H1 (cell line): ENCODE measurements around the gene CTAGE1. TPM values are rescaled to one million over a fixed set of nuclear protein-coding genes. Genes with fewer than 3 reads are reported as not detected.

Source experiments
- FOSL1 ChIP-seq: IDR thresholded peaks from 2 replicates; pipeline ENCODE4 v1.6.1; 2011; ENCODE audit warnings: mild to moderate bottlenecking, low read depth, low read length, moderate library complexity; ENCODE audit not compliant: insufficient read depth
- KDM4A ChIP-seq: IDR thresholded peaks from one replicate; pipeline ENCODE4 v1.7.1; 2012; ENCODE audit warnings: low read depth, mild to moderate bottlenecking, moderate library complexity, low read length, inconsistent platforms; ENCODE audit not compliant: severe bottlenecking
- TAF7 ChIP-seq: optimal IDR thresholded peaks from 2 replicates; pipeline ENCODE3; 2011; ENCODE audit warnings: low read depth, mild to moderate bottlenecking, inconsistent platforms, low read length, moderate library complexity, borderline replicate concordance
- polyA plus RNA-seq, 7 experiments: library from polyadenylated mRNA; depleted of rRNA in 3 of 7; stranded (reverse) in 5 of 7; unstranded in 2 of 7; fragments of >200 nt in 5 of 7; fragments of 200-250 nt in 2 of 7; gene quantifications; 1 replicate in 5 of 7; 2 replicates in 1 of 7; 4 replicates in 1 of 7; pipeline versions ENCODE4 v1.2.1 to v1.2.3, GENCODE V29; 2011 to 2013; ENCODE audit warnings: missing spikeins in 2 of 7, mixed read lengths in 2 of 7
- total RNA-seq: library from RNA; stranded (reverse); fragmentation: NEBNext Ultra II Directional; extraction: Animal tissue kit (Norgen Biotek cat#: 25700); gene quantifications from 2 replicates; pipeline ENCODE4 v1.2.1, GENCODE V29; 2021

Gene CTAGE1
- total and polyA plus RNA-seq, 2 of the 8 experiments (the other 6 are each of a cell fraction or from before 2014, with no cell fraction given), result not detected

DNA sequence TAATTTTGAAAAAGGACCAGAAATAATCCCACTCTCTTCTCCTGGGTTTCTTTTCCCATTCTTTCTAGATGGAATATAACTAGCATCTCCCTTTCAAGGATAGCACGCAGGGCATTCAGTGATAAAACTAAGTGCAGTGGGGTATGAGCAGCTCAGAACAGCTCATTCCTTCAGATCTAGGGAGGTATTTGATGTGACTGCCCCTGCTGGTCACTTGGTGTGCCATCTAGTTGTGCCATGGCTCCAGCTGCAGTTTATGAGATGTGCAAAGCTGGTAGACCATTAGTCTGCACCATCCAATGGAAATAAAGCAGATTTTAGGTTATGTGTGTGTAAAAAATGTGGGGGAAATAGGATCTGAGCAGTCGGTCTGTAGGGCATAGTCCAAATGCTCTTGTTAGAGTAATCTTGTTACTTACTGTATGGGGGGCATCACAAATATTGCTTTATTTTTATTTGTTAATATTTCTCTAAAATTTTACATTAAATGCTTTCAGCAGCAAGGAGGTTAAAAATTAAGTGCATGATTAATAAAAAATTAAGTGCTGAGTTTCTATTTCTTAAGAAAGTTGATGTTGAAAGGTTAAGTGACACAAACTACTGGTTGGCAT, 38.9 kb downstream of the CTAGE1 start (continued):
- TF ChIP-seq TAF7, result no peak
- TF ChIP-seq KDM4A, result no peak
- no peak for TF ChIP-seq FOSL1
